WTC11 (cell line): ENCODE results near the gene PDCL2. TPM values are rescaled to one million over a fixed set of nuclear protein-coding genes. Genes with fewer than 3 reads are reported as not detected.

Source experiments
- ATAC-seq: fragments of 200-7000 bp; cut with Tn5 transposase; 2 replicates; pipeline ENCODE4 v1.10.0; 2021; ENCODE audit warnings: mild to moderate bottlenecking, moderate library complexity
- CTCF ChIA-PET: fragments of 300-600 bp; sonication (Branson Sonifier 250); formaldehyde crosslinking; loops from one replicate; lab custom pipeline; 2021; ENCODE audit warnings: antibody characterized with exemption; lab: Charles Lee
- POLR2A ChIA-PET: fragments of 350-600 bp; sonication (Branson Sonifier 250); formaldehyde crosslinking; loops from one replicate; lab custom pipeline; 2021; ENCODE audit warnings: antibody characterized with exemption; lab: Charles Lee
- DNase-seq: peaks from one replicate; pipeline ENCODE4 v3.0.0; 2021; ENCODE audit warnings: low spot score
- H3K27ac Mint-ChIP-seq: 2 replicates; pipeline ENCODE4 v1.8.0; 2021; ENCODE audit warnings: mixed read lengths
- H3K27me3 Mint-ChIP-seq: 2 replicates; pipeline ENCODE4 v1.8.0; 2021; ENCODE audit warnings: low read depth, mild to moderate bottlenecking, moderate library complexity, mixed read lengths
- H3K36me3 Mint-ChIP-seq: 2 replicates; pipeline ENCODE4 v1.8.0; 2021; ENCODE audit warnings: mixed read lengths
- H3K4me1 Mint-ChIP-seq: 2 replicates; pipeline ENCODE4 v1.8.0; 2022; ENCODE audit warnings: mixed read lengths
- H3K4me3 Mint-ChIP-seq: 2 replicates; pipeline ENCODE4 v1.8.0; 2021; ENCODE audit warnings: mild to moderate bottlenecking, moderate library complexity, mixed read lengths
- H3K9me3 Mint-ChIP-seq: 2 replicates; pipeline ENCODE4 v1.8.0; 2021; ENCODE audit warnings: mixed read lengths
- CREB1 ChIP-seq: sonication (generic); formaldehyde crosslinking; IDR thresholded peaks from 2 replicates; pipeline ENCODE4 v1.8.0; 2023; ENCODE audit warnings: mild to moderate bottlenecking, missing genetic modification reagents
- FOXJ3 ChIP-seq: sonication (generic); formaldehyde crosslinking; IDR thresholded peaks from 2 replicates; pipeline ENCODE4 v1.9.0; 2021; ENCODE audit warnings: missing genetic modification reagents, mild to moderate bottlenecking, borderline replicate concordance
- GABPB1 ChIP-seq: sonication (generic); formaldehyde crosslinking; IDR thresholded peaks from 2 replicates; pipeline ENCODE4 v1.8.1; 2023; ENCODE audit warnings: mild to moderate bottlenecking, missing genetic modification reagents
- GRHL2 ChIP-seq: fragments of 250-450 bp; sonication (Bioruptor Pico); IDR thresholded peaks from 2 replicates; pipeline ENCODE4 v1.8.0; 2022; ENCODE audit warnings: mild to moderate bottlenecking, moderate library complexity; ENCODE audit not compliant: insufficient replicate concordance, severe bottlenecking
- KAT7 ChIP-seq: sonication (generic); formaldehyde crosslinking; IDR thresholded peaks from 2 replicates; pipeline ENCODE4 v1.8.1; 2023; ENCODE audit warnings: missing genetic modification reagents, mild to moderate bottlenecking, borderline replicate concordance
- MXD4 ChIP-seq: fragments of 250-450 bp; sonication (Bioruptor Pico); IDR thresholded peaks from 2 replicates; pipeline ENCODE4 v1.8.0; 2021; ENCODE audit warnings: mild to moderate bottlenecking, moderate library complexity, borderline replicate concordance
- NFE2L1 ChIP-seq: sonication (generic); formaldehyde crosslinking; IDR thresholded peaks from 2 replicates; pipeline ENCODE4 v1.8.1; 2023; ENCODE audit warnings: missing genetic modification reagents
- NR1H2 ChIP-seq: sonication (generic); formaldehyde crosslinking; IDR thresholded peaks from 2 replicates; pipeline ENCODE4 v1.9.0; 2021; ENCODE audit warnings: mild to moderate bottlenecking, moderate library complexity, missing genetic modification reagents
- SOX15 ChIP-seq: fragments of 250-450 bp; sonication (Bioruptor Pico); IDR thresholded peaks from 2 replicates; pipeline ENCODE4 v1.9.0; 2021; ENCODE audit warnings: mild to moderate bottlenecking
- SP1 ChIP-seq: sonication (generic); formaldehyde crosslinking; conservative IDR thresholded peaks from 2 replicates; pipeline ENCODE4 v1.8.1; 2022; ENCODE audit warnings: missing genetic modification reagents
- TCF7 ChIP-seq: sonication (generic); formaldehyde crosslinking; IDR thresholded peaks from 2 replicates; pipeline ENCODE4 v1.8.0; 2022; ENCODE audit warnings: mild to moderate bottlenecking, low read depth, missing genetic modification reagents, moderate library complexity
- ZNF121 ChIP-seq: sonication (generic); formaldehyde crosslinking; IDR thresholded peaks from 2 replicates; pipeline ENCODE4 v1.8.0; 2023; ENCODE audit warnings: missing genetic modification reagents
- ZNF263 ChIP-seq: sonication (generic); formaldehyde crosslinking; IDR thresholded peaks from 2 replicates; pipeline ENCODE4 v1.8.1; 2022; ENCODE audit warnings: low read depth, mild to moderate bottlenecking, moderate library complexity, missing genetic modification reagents
- ZNF317 ChIP-seq: sonication (generic); formaldehyde crosslinking; IDR thresholded peaks from 2 replicates; pipeline ENCODE4 v1.8.1; 2023; ENCODE audit warnings: low read depth, mild to moderate bottlenecking, moderate library complexity, missing genetic modification reagents, borderline replicate concordance
- ZNF416 ChIP-seq: fragments of 250-450 bp; sonication (Bioruptor Pico); IDR thresholded peaks from 2 replicates; pipeline ENCODE4 v1.9.0; 2021; ENCODE audit warnings: mild to moderate bottlenecking, inconsistent platforms
- total RNA-seq: library from RNA; stranded (reverse); gene quantifications from 3 replicates; pipeline ENCODE4 v1.2.3, GENCODE V29; 2021
- TF ChIP-seq, protein P1 (sequence below): sonication (generic); formaldehyde crosslinking; IDR thresholded peaks from 2 replicates; pipeline ENCODE4 v1.8.0; 2023; ENCODE audit warnings: missing genetic modification reagents, mild to moderate bottlenecking, borderline replicate concordance
- TF ChIP-seq, protein P2 (sequence below): sonication (generic); formaldehyde crosslinking; IDR thresholded peaks from 2 replicates; pipeline ENCODE4 v1.8.0; 2023; ENCODE audit warnings: missing genetic modification reagents
- TF ChIP-seq, protein P3 (sequence below): sonication (generic); formaldehyde crosslinking; IDR thresholded peaks from 2 replicates; pipeline ENCODE4 v1.8.0; 2022; ENCODE audit warnings: mild to moderate bottlenecking, missing genetic modification reagents
- TF ChIP-seq, protein P4 (sequence below): fragments of 250-450 bp; sonication (Bioruptor Pico); IDR thresholded peaks from 2 replicates; pipeline ENCODE4 v1.8.0; 2021; ENCODE audit warnings: mild to moderate bottlenecking

PDCL2 gene
- total RNA-seq, 1 experiment from 2014 or later = not detected

DNA sequence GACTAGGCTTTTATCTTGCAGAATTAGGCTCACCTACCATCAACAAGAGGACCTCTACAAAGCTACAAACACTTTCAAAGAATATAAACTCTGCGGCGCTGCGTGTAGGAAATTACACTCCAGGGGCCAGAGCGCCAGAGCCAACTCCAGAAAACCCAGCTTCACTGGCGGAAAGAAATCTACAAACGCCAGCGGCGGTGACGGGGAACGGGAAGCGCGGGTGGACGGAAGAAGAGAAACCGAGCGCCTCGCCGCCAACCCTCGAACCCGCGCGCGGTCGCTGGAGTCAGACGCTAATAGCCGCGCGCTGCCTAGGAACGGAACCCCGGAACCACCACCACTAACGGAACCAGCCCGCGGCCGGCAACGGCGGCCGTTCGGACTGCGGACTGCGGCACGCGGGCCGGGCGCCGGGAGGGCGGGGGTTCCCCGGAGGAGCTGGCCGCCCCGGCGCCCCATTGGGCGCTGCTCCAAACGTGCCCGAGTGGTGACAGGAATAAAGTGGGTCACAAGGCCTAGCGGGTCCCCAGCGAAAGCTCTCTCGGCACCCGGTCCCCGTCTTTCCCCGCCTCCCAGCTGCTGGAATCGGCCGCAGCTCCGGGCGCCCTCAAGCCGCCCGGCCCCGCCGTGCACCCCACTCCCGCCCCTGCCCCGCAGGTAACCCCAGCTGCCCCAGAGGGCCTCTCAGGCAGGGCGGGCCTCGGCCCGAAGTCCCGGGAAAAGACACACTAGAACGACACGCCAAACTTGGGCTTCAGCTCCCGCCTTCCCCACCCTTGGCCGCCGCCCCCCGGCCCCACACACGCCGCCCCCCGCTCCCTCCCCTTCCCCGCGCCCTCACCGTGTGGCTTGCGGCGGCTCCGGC lies 46.2 kb downstream of the PDCL2 start (continued):
- TF ChIP-seq, protein P1, sequence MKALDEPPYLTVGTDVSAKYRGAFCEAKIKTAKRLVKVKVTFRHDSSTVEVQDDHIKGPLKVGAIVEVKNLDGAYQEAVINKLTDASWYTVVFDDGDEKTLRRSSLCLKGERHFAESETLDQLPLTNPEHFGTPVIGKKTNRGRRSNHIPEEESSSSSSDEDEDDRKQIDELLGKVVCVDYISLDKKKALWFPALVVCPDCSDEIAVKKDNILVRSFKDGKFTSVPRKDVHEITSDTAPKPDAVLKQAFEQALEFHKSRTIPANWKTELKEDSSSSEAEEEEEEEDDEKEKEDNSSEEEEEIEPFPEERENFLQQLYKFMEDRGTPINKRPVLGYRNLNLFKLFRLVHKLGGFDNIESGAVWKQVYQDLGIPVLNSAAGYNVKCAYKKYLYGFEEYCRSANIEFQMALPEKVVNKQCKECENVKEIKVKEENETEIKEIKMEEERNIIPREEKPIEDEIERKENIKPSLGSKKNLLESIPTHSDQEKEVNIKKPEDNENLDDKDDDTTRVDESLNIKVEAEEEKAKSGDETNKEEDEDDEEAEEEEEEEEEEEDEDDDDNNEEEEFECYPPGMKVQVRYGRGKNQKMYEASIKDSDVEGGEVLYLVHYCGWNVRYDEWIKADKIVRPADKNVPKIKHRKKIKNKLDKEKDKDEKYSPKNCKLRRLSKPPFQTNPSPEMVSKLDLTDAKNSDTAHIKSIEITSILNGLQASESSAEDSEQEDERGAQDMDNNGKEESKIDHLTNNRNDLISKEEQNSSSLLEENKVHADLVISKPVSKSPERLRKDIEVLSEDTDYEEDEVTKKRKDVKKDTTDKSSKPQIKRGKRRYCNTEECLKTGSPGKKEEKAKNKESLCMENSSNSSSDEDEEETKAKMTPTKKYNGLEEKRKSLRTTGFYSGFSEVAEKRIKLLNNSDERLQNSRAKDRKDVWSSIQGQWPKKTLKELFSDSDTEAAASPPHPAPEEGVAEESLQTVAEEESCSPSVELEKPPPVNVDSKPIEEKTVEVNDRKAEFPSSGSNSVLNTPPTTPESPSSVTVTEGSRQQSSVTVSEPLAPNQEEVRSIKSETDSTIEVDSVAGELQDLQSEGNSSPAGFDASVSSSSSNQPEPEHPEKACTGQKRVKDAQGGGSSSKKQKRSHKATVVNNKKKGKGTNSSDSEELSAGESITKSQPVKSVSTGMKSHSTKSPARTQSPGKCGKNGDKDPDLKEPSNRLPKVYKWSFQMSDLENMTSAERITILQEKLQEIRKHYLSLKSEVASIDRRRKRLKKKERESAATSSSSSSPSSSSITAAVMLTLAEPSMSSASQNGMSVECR (CRISPR knock-in tag) = no peak
- peak; percentile 89; the same call in 1 of the 2 replicates for TF ChIP-seq KAT7 (CRISPR knock-in tag)
- TF ChIP-seq ZNF416 = no peak
- TF ChIP-seq, protein P2, sequence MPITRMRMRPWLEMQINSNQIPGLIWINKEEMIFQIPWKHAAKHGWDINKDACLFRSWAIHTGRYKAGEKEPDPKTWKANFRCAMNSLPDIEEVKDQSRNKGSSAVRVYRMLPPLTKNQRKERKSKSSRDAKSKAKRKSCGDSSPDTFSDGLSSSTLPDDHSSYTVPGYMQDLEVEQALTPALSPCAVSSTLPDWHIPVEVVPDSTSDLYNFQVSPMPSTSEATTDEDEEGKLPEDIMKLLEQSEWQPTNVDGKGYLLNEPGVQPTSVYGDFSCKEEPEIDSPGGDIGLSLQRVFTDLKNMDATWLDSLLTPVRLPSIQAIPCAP (CRISPR knock-in tag) = no peak
- no peak for TF ChIP-seq ZNF263 (CRISPR knock-in tag)
- no peak for TF ChIP-seq CREB1 (CRISPR knock-in tag)

DNA sequence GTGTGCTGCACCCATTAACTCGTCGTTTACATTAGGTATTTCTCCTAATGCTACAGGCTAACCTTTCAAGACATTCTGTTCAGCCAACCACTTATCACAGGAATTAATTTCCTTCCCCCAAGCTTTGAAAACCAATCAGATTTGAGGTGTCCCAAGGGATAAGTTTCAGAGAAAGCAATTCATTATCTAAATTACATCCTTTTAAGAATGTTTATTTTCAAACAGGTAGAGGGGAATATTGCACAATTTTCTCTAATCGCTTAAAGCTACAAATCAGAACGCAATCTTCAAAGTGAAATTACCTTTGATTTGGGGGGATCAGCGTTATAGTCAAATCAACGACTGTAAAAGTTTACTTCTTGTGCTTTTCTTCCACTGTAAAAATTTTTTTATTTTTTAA lies 46.9 kb downstream of the PDCL2 start:
- peak overlapping the region; percentile 61; the same call in 1 of the 2 replicates for H3K27ac Mint-ChIP-seq
- ATAC-seq = no peak
- TF ChIP-seq, protein P3, sequence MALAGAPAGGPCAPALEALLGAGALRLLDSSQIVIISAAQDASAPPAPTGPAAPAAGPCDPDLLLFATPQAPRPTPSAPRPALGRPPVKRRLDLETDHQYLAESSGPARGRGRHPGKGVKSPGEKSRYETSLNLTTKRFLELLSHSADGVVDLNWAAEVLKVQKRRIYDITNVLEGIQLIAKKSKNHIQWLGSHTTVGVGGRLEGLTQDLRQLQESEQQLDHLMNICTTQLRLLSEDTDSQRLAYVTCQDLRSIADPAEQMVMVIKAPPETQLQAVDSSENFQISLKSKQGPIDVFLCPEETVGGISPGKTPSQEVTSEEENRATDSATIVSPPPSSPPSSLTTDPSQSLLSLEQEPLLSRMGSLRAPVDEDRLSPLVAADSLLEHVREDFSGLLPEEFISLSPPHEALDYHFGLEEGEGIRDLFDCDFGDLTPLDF (CRISPR knock-in tag) = no peak
- no peak for TF ChIP-seq ZNF263 (CRISPR knock-in tag)
- no peak for TF ChIP-seq GRHL2 (CRISPR knock-in tag)
- TF ChIP-seq, protein P4, sequence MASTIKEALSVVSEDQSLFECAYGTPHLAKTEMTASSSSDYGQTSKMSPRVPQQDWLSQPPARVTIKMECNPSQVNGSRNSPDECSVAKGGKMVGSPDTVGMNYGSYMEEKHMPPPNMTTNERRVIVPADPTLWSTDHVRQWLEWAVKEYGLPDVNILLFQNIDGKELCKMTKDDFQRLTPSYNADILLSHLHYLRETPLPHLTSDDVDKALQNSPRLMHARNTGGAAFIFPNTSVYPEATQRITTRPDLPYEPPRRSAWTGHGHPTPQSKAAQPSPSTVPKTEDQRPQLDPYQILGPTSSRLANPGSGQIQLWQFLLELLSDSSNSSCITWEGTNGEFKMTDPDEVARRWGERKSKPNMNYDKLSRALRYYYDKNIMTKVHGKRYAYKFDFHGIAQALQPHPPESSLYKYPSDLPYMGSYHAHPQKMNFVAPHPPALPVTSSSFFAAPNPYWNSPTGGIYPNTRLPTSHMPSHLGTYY (CRISPR knock-in tag) = no peak
- no peak for TF ChIP-seq FOXJ3 (CRISPR knock-in tag)
- no peak for TF ChIP-seq MXD4
- TF ChIP-seq SOX15 (CRISPR knock-in tag) = no peak
- no peak for TF ChIP-seq GABPB1 (CRISPR knock-in tag)
- TF ChIP-seq, all 79 proteins: peak for 0
- peak overlapping the region; percentile 90 for H3K4me3 Mint-ChIP-seq
- ChIA-PET POLR2A (interaction anchor here (1.5 kb wide), 1 partner anchor 90 kb away, joined by 5 read pairs; no protein-coding TSS in a partner anchor), CTCF (interaction anchor here (0.6 to 1.6 kb wide), 8 partner anchors 11 to 929 kb away, joined by 3 to 9 read pairs (median 4); no protein-coding TSS in a partner anchor)
- H3K4me1 Mint-ChIP-seq = peaks cover 65% of the 10 kb centered on the region
- no peak for DNase-seq
- H3K9me3 Mint-ChIP-seq = no peaks in the 10 kb centered on the region
- no peaks in the 10 kb centered on the region for H3K27me3 Mint-ChIP-seq
- no peaks in the 10 kb centered on the region for H3K36me3 Mint-ChIP-seq

DNA sequence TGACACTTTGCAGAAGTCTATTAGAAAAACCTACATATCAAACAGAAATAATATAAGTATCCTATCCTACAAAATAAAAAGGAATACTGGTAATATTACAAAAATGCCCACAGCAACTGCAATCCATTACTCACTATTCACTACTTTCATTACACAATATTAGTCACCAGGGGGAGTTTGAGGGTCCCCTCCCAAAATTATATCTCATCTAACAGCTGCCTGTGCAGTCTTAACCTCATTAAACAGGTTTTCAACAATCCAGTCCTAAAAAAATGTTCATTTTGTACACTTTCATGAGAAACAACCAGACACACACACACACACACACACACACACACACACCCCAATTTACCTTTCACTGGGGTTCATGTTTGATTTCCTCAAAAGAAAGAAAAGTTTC lies 48.2 kb downstream of the PDCL2 start:
- H3K27ac Mint-ChIP-seq = peak overlapping the region; percentile 45; the same call in 1 of the 2 replicates
- POLR2A ChIA-PET = interaction anchor here (0.5 kb wide), 1 partner anchor 13 kb away, joined by 9 read pairs; no protein-coding TSS in a partner anchor
- CTCF ChIA-PET = interaction anchor here (1.5 kb wide), 1 partner anchor 92 kb away, joined by 6 read pairs; no protein-coding TSS in a partner anchor
- no peak for DNase-seq
- H3K4me3 Mint-ChIP-seq = peak overlapping the region; percentile 90; the same call in 1 of the 2 replicates
- no peaks in the 10 kb centered on the region for H3K9me3 Mint-ChIP-seq
- no peaks in the 10 kb centered on the region for H3K36me3 Mint-ChIP-seq
- peaks cover 55% of the 10 kb centered on the region for H3K4me1 Mint-ChIP-seq
- no peak for ATAC-seq
- no peaks in the 10 kb centered on the region for H3K27me3 Mint-ChIP-seq
- TF ChIP-seq TCF7 (no peak), NFE2L1 (CRISPR knock-in tag) (no peak), NR1H2 (no peak), ZNF317 (CRISPR knock-in tag) (no peak), SP1 (CRISPR knock-in tag) (no peak), ZNF121 (CRISPR knock-in tag) (no peak)
- TF ChIP-seq, protein P4 (CRISPR knock-in tag) = no peak
- TF ChIP-seq, protein P2 (CRISPR knock-in tag) = no peak
